HG03520 (cell line): ENCODE data around the gene TMEM33.
"Not testable (repeated sequence)": the region's sequence is repeated elsewhere in the genome, so short reads cannot be mapped to it uniquely, and the experiment has no call there.

Experiments used
- ATAC-seq: cut with Tn5 transposase; IDR thresholded peaks from one replicate; pipeline ENCODE4 v1.9.1; 2021; ENCODE audit warnings: mild to moderate bottlenecking, moderate library complexity; ENCODE audit not compliant: unreplicated experiment

Gene TMEM33

GRCh38 chr4:41934901-41935651 lies at the start of gene TMEM33:
TSS of gene TMEM33 (plus strand) at chr4:41935429. CDS start at chr4:41935485, 56 bp downstream.
- ATAC-seq: peak; percentile 75

- no peak for ATAC-seq
These were observed 49.8 kb upstream of the TMEM33 start for GRCh38 chr4:41885456-41885855.

GRCh38 chr4:41887277-41887676 lies 48.0 kb upstream of the TMEM33 start:
- ATAC-seq: no peak

GRCh38 chr4:41887821-41888686 lies 47.2 kb upstream of the TMEM33 start:
- ATAC-seq: no peak

- ATAC-seq: no peak
These were observed 46.5 kb upstream of the TMEM33 start for GRCh38 chr4:41888687-41889074.

GRCh38 chr4:41889317-41889716 lies 45.9 kb upstream of the TMEM33 start:
- ATAC-seq: no peak

GRCh38 chr4:41890085-41890484 lies 45.1 kb upstream of the TMEM33 start:
- no peak for ATAC-seq

GRCh38 chr4:41896648-41897047 lies 38.6 kb upstream of the TMEM33 start:
- no peak for ATAC-seq

GRCh38 chr4:41897698-41898097 lies 37.5 kb upstream of the TMEM33 start:
- ATAC-seq: no peak

- not testable (repeated sequence) for ATAC-seq
These were observed 26.1 kb upstream of the TMEM33 start for GRCh38 chr4:41909136-41909535.

GRCh38 chr4:41912546-41912945 lies 22.7 kb upstream of the TMEM33 start:
- no peak for ATAC-seq

- no peak for ATAC-seq
These were observed 21.7 kb upstream of the TMEM33 start for GRCh38 chr4:41913509-41913908.

GRCh38 chr4:41918278-41918677 lies 17.0 kb upstream of the TMEM33 start:
- ATAC-seq: no peak

- ATAC-seq: not testable (repeated sequence)
These were observed 14.8 kb upstream of the TMEM33 start for GRCh38 chr4:41920416-41920815.

- ATAC-seq: no peak
These were observed 13.8 kb upstream of the TMEM33 start for GRCh38 chr4:41921476-41921875.

- no peak for ATAC-seq
These were observed 7.3 kb upstream of the TMEM33 start for GRCh38 chr4:41927796-41928499.

- no peak for ATAC-seq
These were observed 4.9 kb upstream of the TMEM33 start for GRCh38 chr4:41930139-41930831.

- no peak for ATAC-seq
These were observed 2.2 kb upstream of the TMEM33 start for GRCh38 chr4:41932988-41933387.

- ATAC-seq: no peak
These were observed 1.2 kb upstream of the TMEM33 start for GRCh38 chr4:41933997-41934503.

GRCh38 chr4:41934514-41934900 lies 722 bp upstream of the TMEM33 start:
- ATAC-seq: no peak

GRCh38 chr4:41935652-41936021 lies 408 bp downstream of the TMEM33 start:
- peak; percentile 13 for ATAC-seq
